ENCODE data around the gene DIP2B.
A peak's percentile ranks its signal among the peaks of the same experiment; 100 is the strongest.
"Not testable (repeated sequence)": the region's sequence is repeated elsewhere in the genome, so short reads cannot be mapped to it uniquely, and the experiment has no call there.

Gene DIP2B

GRCh38 chr12:50739611-50740010 is 234.8 kb downstream of the DIP2B start:
- no peak for DNase-seq

- DNase-seq: no peak
These were observed 235.5 kb downstream of the DIP2B start for GRCh38 chr12:50740307-50740706.

- DNase-seq: no peak
These were observed 238.0 kb downstream of the DIP2B start for GRCh38 chr12:50742776-50743175.

GRCh38 chr12:50745861-50746260 is 241.1 kb downstream of the DIP2B start:
- DNase-seq: no peak

- no peak for DNase-seq
These were observed 241.6 kb downstream of the DIP2B start for GRCh38 chr12:50746431-50746830.

- DNase-seq: no peak
These were observed 243.0 kb downstream of the DIP2B start for GRCh38 chr12:50747817-50748216.

- DNase-seq: no peak
These were observed 244.7 kb downstream of the DIP2B start for GRCh38 chr12:50749459-50749882.

- no peak for DNase-seq
These were observed 245.6 kb downstream of the DIP2B start for GRCh38 chr12:50750366-50750765.

- DNase-seq: no peak
These were observed 247.3 kb downstream of the DIP2B start for GRCh38 chr12:50751948-50752721.

- DNase-seq: no peak
These were observed 248.5 kb downstream of the DIP2B start for GRCh38 chr12:50753232-50753769.

GRCh38 chr12:50763639-50764285 is 259.0 kb downstream of the DIP2B start, which contains the start of gene ATF1:
Gene ATF1, plus strand, starts transcription at chr12:50764101. Its CDS starts 16,045 bp downstream, at chr12:50780146.
- peak; percentile 76 for DNase-seq

GRCh38 chr12:50764286-50765094 is 259.7 kb downstream of the DIP2B start:
- peak; percentile 0 for DNase-seq

GRCh38 chr12:50765095-50765911 is 260.5 kb downstream of the DIP2B start:
- peak; percentile 4 for DNase-seq

GRCh38 chr12:50768391-50768790 is 263.6 kb downstream of the DIP2B start:
- no peak for DNase-seq

GRCh38 chr12:50768813-50769212 is 264.0 kb downstream of the DIP2B start:
- not testable (repeated sequence) for DNase-seq

- DNase-seq: no peak
These were observed 266.6 kb downstream of the DIP2B start for GRCh38 chr12:50771409-50771808.

- no peak for DNase-seq
These were observed 267.7 kb downstream of the DIP2B start for GRCh38 chr12:50772470-50772869.

GRCh38 chr12:50772877-50773276 is 268.1 kb downstream of the DIP2B start:
- no peak for DNase-seq

GRCh38 chr12:50775251-50775650 is 270.5 kb downstream of the DIP2B start:
- no peak for DNase-seq

GRCh38 chr12:50776749-50777728 is 272.3 kb downstream of the DIP2B start:
- no peak for DNase-seq
